ENCODE results near the gene OSTN.

DNA sequence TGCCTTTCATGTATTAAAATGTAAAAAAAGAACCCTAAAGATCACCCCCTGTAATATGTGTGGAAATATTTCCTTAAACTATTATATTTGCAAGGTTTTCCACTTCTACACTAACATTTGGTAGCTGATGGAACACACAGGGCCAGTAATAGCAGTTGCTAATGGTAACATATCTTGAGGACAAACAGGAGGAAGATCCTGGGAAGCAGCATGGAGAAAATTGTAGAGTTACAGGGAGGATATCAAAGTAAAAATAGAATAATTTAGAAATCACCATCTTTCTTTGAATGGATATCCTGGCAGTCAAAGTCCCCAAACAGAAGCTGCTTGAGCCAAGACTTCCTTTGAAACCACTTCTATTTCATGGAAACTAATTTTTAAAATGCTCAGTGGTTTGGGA is 29.5 kb upstream of the OSTN start:
- TF ChIP-seq CTCF (conservative IDR thresholded peaks at IDR 0.05 in 1 of 2, IDR thresholded peaks at IDR 0.05 in 1 of 2; ENCODE audit: extremely low read depth in 1 of 2, insufficient read depth in 1 of 2, low read depth in 1 of 2, low read length in 2 of 2): no peak
- TF ChIP-seq EZH2 (IDR thresholded peaks at IDR 0.05; ENCODE audit: borderline replicate concordance, low read length): no peak

Data from mammary epithelial cell (primary cell).